Measurements from ENCODE around the gene GALK1.
A peak's percentile ranks its signal among the peaks of the same experiment; 100 is the strongest.

Gene GALK1

GRCh38 chr17:75808549-75808904 lies 43.5 kb upstream of the GALK1 start:
- peaks cover 4% of the 10 kb centered on the region for H3K79me2 ChIP-seq (ENCODE audit: control insufficient read depth, insufficient read depth, low read length, unreplicated experiment)
- peak overlapping the region; percentile 65 for H3K27ac ChIP-seq (ENCODE audit: low read depth, low read length)
- no peaks in the 10 kb centered on the region; the same call in 1 of the 2 replicates for H3K36me3 ChIP-seq (ENCODE audit: insufficient read depth, low read length)
- peak overlapping the region; percentile 16 for H3K4me3 ChIP-seq (ENCODE audit: low read depth, low read length)
- peaks cover 21% of the 10 kb centered on the region for H3K4me1 ChIP-seq (ENCODE audit: control insufficient read depth, insufficient read depth, low read length, unreplicated experiment)
- H2AFZ ChIP-seq (ENCODE audit: low read length, unreplicated experiment): no peak overlapping the region
- H3K27me3 ChIP-seq (ENCODE audit: insufficient read depth, low read length): no peaks in the 10 kb centered on the region

- H3K27me3 ChIP-seq (ENCODE audit: insufficient read depth, low read length): no peaks in the 10 kb centered on the region
- no peak overlapping the region for H3K4me3 ChIP-seq (ENCODE audit: low read depth, low read length)
- H3K4me1 ChIP-seq (ENCODE audit: control insufficient read depth, insufficient read depth, low read length, unreplicated experiment): peaks cover 21% of the 10 kb centered on the region
- H3K79me2 ChIP-seq (ENCODE audit: control insufficient read depth, insufficient read depth, low read length, unreplicated experiment): peaks cover 4% of the 10 kb centered on the region
- H2AFZ ChIP-seq (ENCODE audit: low read length, unreplicated experiment): no peak overlapping the region
- no peak overlapping the region for H3K27ac ChIP-seq (ENCODE audit: low read depth, low read length)
- no peaks in the 10 kb centered on the region for H3K36me3 ChIP-seq (ENCODE audit: insufficient read depth, low read length)
Observed at GRCh38 chr17:75807861-75808260, 42.9 kb upstream of the GALK1 start.

DNA sequence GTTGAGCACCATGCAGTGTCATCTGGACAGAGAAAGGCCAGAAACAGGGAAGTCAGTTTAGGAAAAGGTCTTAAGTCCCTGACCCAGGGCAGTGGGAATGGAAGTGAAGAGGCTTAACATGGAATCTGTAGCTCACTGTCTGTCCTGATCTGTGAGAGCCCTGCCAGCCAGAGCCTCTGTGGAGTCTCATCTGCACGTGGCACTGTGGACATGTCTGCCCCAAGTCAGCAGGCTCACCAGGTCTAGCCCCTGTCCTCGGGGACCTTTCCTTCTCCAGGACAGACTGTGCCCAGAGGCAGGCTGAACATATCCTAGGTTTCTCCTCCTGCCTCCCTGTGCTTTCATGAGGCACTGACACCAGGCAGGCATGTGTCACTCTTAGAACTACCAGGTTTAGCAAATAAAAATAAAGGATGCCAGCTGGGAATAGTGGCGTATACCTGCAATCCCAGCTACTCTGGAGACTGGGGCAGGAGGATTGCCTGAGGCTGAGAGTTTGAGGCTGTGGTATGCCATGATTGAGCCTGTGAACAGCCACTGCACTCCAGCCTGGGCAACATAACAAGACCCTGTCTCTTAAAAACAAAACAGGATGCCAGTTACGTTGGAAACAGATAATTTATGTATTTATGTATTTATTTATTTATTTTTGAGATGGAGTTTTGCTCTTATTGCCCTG lies 42.0 kb upstream of the GALK1 start:
- peaks cover 21% of the 10 kb centered on the region for H3K4me1 ChIP-seq (ENCODE audit: control insufficient read depth, insufficient read depth, low read length, unreplicated experiment)
- no peaks in the 10 kb centered on the region for H3K36me3 ChIP-seq (ENCODE audit: insufficient read depth, low read length)
- no peaks in the 10 kb centered on the region for H3K27me3 ChIP-seq (ENCODE audit: insufficient read depth, low read length)
- H3K79me2 ChIP-seq (ENCODE audit: control insufficient read depth, insufficient read depth, low read length, unreplicated experiment): peaks cover 4% of the 10 kb centered on the region
- H2AFZ ChIP-seq (ENCODE audit: low read length, unreplicated experiment): no peak overlapping the region
- no peak overlapping the region for H3K4me3 ChIP-seq (ENCODE audit: low read depth, low read length)
- H3K27ac ChIP-seq (ENCODE audit: low read depth, low read length): no peak overlapping the region

DNA sequence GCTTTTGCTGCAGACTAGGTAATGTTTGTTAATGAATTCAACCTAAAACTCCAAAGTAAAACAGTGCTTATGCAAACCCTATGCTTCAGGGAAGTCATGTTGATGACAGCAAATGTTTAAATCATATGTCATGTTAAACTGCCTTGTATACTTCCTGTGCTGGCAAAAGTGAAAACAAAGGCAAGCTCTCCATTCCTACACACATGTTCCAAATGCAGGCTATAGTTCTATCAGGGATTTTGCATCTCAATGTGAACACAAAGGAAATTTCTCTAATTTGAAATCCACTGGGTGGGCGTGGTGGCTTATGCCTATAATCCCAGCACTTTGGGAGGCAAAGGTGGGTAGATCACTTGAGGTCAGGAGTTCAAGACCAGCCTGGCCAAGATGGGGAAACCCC lies 38.9 kb upstream of the GALK1 start:
- Histone ChIP-seq H3K4me1 (ENCODE audit: control insufficient read depth, insufficient read depth, low read length, unreplicated experiment) (peaks cover 9% of the 10 kb centered on the region), H3K4me3 (ENCODE audit: low read depth, low read length) (no peak overlapping the region), H3K79me2 (ENCODE audit: control insufficient read depth, insufficient read depth, low read length, unreplicated experiment) (peaks cover 4% of the 10 kb centered on the region), H3K27ac (ENCODE audit: low read depth, low read length) (no peak overlapping the region), H3K27me3 (ENCODE audit: insufficient read depth, low read length) (no peaks in the 10 kb centered on the region), H2AFZ (ENCODE audit: low read length, unreplicated experiment) (no peak overlapping the region), H3K36me3 (ENCODE audit: insufficient read depth, low read length) (no peaks in the 10 kb centered on the region)

GRCh38 chr17:75799402-75799801 lies 34.4 kb upstream of the GALK1 start:
- no peak overlapping the region for H3K4me3 ChIP-seq (ENCODE audit: low read depth, low read length)
- H3K79me2 ChIP-seq (ENCODE audit: control insufficient read depth, insufficient read depth, low read length, unreplicated experiment): peaks cover 4% of the 10 kb centered on the region
- H3K36me3 ChIP-seq (ENCODE audit: insufficient read depth, low read length): no peaks in the 10 kb centered on the region
- H3K27ac ChIP-seq (ENCODE audit: low read depth, low read length): no peak overlapping the region
- no peaks in the 10 kb centered on the region for H3K27me3 ChIP-seq (ENCODE audit: insufficient read depth, low read length)
- H3K4me1 ChIP-seq (ENCODE audit: control insufficient read depth, insufficient read depth, low read length, unreplicated experiment): no peaks in the 10 kb centered on the region
- no peak overlapping the region for H2AFZ ChIP-seq (ENCODE audit: low read length, unreplicated experiment)

GRCh38 chr17:75795820-75796607 lies 31.0 kb upstream of the GALK1 start:
- H3K79me2 ChIP-seq (ENCODE audit: control insufficient read depth, insufficient read depth, low read length, unreplicated experiment): peaks cover 12% of the 10 kb centered on the region
- peaks cover 14% of the 10 kb centered on the region for H3K4me1 ChIP-seq (ENCODE audit: control insufficient read depth, insufficient read depth, low read length, unreplicated experiment)
- no peak overlapping the region for H3K27ac ChIP-seq (ENCODE audit: low read depth, low read length)
- no peak overlapping the region for H2AFZ ChIP-seq (ENCODE audit: low read length, unreplicated experiment)
- no peaks in the 10 kb centered on the region for H3K27me3 ChIP-seq (ENCODE audit: insufficient read depth, low read length)
- no peak overlapping the region for H3K4me3 ChIP-seq (ENCODE audit: low read depth, low read length)
- no peaks in the 10 kb centered on the region for H3K36me3 ChIP-seq (ENCODE audit: insufficient read depth, low read length)

GRCh38 chr17:75793460-75793859 lies 28.5 kb upstream of the GALK1 start:
- Histone ChIP-seq H3K36me3 (ENCODE audit: insufficient read depth, low read length) (no peaks in the 10 kb centered on the region), H2AFZ (ENCODE audit: low read length, unreplicated experiment) (no peak overlapping the region), H3K4me1 (ENCODE audit: control insufficient read depth, insufficient read depth, low read length, unreplicated experiment) (peaks cover 14% of the 10 kb centered on the region), H3K27ac (ENCODE audit: low read depth, low read length) (0 out of 2 replicates have a peak overlapping the region, but pooled peaks have one; percentile 8), H3K4me3 (ENCODE audit: low read depth, low read length) (no peak overlapping the region), H3K79me2 (ENCODE audit: control insufficient read depth, insufficient read depth, low read length, unreplicated experiment) (peaks cover 21% of the 10 kb centered on the region), H3K27me3 (ENCODE audit: insufficient read depth, low read length) (no peaks in the 10 kb centered on the region)

DNA sequence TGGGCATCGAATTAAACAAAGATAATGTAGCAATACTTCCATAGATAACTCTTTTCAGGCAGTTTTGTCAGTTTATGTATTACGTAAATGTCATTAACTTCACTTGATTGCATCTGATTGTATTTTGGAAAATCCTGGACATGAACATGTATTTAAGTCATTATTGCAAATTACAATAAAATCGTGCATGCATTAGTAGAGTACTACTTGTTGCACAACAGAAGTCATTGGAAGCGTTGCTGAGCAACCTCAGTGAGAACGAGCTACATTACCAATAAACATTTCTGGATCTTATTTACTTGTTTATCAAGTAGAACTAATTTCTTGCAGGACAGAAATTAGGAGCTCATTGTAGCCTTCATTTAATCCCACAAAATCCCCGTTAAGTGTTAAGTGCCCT lies 26.3 kb upstream of the GALK1 start:
- Histone ChIP-seq H3K27ac (ENCODE audit: low read depth, low read length) (no peak overlapping the region), H3K79me2 (ENCODE audit: control insufficient read depth, insufficient read depth, low read length, unreplicated experiment) (peaks cover 39% of the 10 kb centered on the region), H3K4me1 (ENCODE audit: control insufficient read depth, insufficient read depth, low read length, unreplicated experiment) (peaks cover 16% of the 10 kb centered on the region), H2AFZ (ENCODE audit: low read length, unreplicated experiment) (no peak overlapping the region), H3K27me3 (ENCODE audit: insufficient read depth, low read length) (no peaks in the 10 kb centered on the region), H3K36me3 (ENCODE audit: insufficient read depth, low read length) (no peaks in the 10 kb centered on the region), H3K4me3 (ENCODE audit: low read depth, low read length) (no peak overlapping the region)

DNA sequence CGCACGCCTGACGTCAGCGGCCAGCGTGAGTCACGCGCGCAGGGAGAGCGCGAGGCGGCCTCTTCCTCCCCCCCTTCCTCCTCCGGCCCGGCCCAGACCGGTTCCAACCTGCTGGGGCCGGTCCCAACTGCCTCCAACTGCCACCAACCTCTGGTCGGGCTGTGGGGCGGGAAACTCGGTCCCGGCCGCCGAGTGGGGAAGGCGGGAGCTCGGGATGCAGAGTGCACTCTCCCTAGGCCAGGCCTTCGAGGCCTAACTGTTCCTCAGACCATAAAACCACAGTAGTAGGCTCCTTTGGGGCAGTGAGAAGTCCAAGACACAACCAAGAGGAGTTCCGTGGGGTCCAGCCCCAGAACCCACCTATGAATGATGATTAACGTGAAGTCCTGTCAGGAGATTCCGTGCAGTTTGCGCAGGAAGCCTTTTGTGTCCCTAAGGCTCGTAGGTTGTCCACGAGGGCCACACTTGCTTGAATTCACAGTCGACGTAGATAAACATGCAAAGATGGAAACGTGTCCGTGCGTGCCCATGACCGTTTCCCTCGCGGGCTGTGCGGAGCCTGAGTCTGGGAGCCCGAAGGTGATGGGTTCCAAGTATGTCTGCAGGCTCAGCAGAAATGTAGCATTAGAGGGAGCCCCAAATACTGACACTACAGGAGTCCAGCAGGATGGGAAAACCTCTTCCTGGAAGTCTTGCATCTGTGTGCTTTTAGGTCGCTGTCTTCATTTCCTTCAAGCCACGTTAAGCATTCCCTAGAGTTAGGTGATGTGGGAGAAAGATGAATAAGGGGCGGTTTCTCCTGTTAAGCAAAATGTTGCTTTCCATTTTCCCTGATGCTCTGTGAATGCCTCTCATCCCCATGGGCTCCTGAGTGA lies 20.3 kb upstream of the GALK1 start:
- Histone ChIP-seq H3K36me3 (ENCODE audit: insufficient read depth, low read length) (no peaks in the 10 kb centered on the region), H3K79me2 (ENCODE audit: control insufficient read depth, insufficient read depth, low read length, unreplicated experiment) (peaks cover 38% of the 10 kb centered on the region), H3K27ac (ENCODE audit: low read depth, low read length) (peak overlapping the region; percentile 98), H2AFZ (ENCODE audit: low read length, unreplicated experiment) (peak overlapping the region; percentile 79), H3K4me1 (ENCODE audit: control insufficient read depth, insufficient read depth, low read length, unreplicated experiment) (peaks cover 26% of the 10 kb centered on the region), H3K4me3 (ENCODE audit: low read depth, low read length) (peak overlapping the region; percentile 77), H3K27me3 (ENCODE audit: insufficient read depth, low read length) (no peaks in the 10 kb centered on the region)

GRCh38 chr17:75784473-75785015 lies 19.6 kb upstream of the GALK1 start, which contains the start of gene UNK:
Gene UNK (plus strand): TSS chr17:75784806. CDS start chr17:75784881, 75 bp downstream.
- peaks cover 38% of the 10 kb centered on the region for H3K79me2 ChIP-seq (ENCODE audit: control insufficient read depth, insufficient read depth, low read length, unreplicated experiment)
- peaks cover 26% of the 10 kb centered on the region for H3K4me1 ChIP-seq (ENCODE audit: control insufficient read depth, insufficient read depth, low read length, unreplicated experiment)
- no peaks in the 10 kb centered on the region for H3K36me3 ChIP-seq (ENCODE audit: insufficient read depth, low read length)
- H3K27me3 ChIP-seq (ENCODE audit: insufficient read depth, low read length): no peaks in the 10 kb centered on the region
- peak within 1 kb of the TSS; percentile 77 for H3K4me3 ChIP-seq (ENCODE audit: low read depth, low read length)
- H2AFZ ChIP-seq (ENCODE audit: low read length, unreplicated experiment): peak within 1 kb of the TSS; percentile 28
- peak within 1 kb of the TSS; percentile 98 for H3K27ac ChIP-seq (ENCODE audit: low read depth, low read length)

Measured in ACC112 (cell line).